A549 (cell line): ENCODE results near the gene HMGN2. TPM values are rescaled to one million over a fixed set of nuclear protein-coding genes. Genes with fewer than 3 reads are reported as not detected.

Source experiments
- ATAC-seq, 2 experiments: fragments of 200-7000 bp in 1 of 2; fragments of >200 bp in 1 of 2; cut with Nextera tagmentation in 1 of 2; cut with Tn5 transposase in 1 of 2; 3 replicates each; pipeline versions ENCODE4 v1.8.0 to v1.9.1; 2018 to 2020; ENCODE audit warnings: mild to moderate bottlenecking in 1 of 2, moderate library complexity in 1 of 2
- CTCF ChIA-PET: fragments of 300-600 bp; sonication (Branson Sonifier 250); formaldehyde crosslinking; extraction: SDS; loops from one replicate; lab custom pipeline; 2021; ENCODE audit warnings: antibody characterized with exemption, inconsistent platforms; lab: Yijun Ruan, JAX
- POLR2A ChIA-PET: fragments of 350-600 bp; formaldehyde crosslinking; extraction: SDS; loops from one replicate; lab custom pipeline; 2021; ENCODE audit warnings: antibody characterized with exemption, inconsistent platforms; lab: Yijun Ruan, JAX
- DNase-seq, 2 experiments: peaks; one replicate each; pipeline versions ENCODE4 v3.0.0 to v3.0.0-alpha.2; 2011 to 2016; ENCODE audit warnings: low read depth in 1 of 2, low spot score in 1 of 2
- FAIRE-seq: peaks from 2 replicates; lab custom pipeline; 2011; peaks lifted over from hg19 to GRCh38; lab: Jason Lieb, UNC
- H3K27ac ChIP-seq, 2 experiments: fragments of >200 bp; sonication (Bioruptor Twin); formaldehyde crosslinking; 3 replicates each; pipeline ENCODE4 v1.5.1; 2016 to 2017
- H3K4me1 ChIP-seq: fragments of >200 bp; sonication (Bioruptor Twin); formaldehyde crosslinking; 3 replicates; pipeline ENCODE4 v1.6.1; 2016
- H3K4me2 ChIP-seq: fragments of >200 bp; sonication (Bioruptor Twin); formaldehyde crosslinking; 3 replicates; pipeline ENCODE4 v1.6.1; 2016
- H3K4me3 ChIP-seq: fragments of >200 bp; sonication (Bioruptor Twin); formaldehyde crosslinking; 3 replicates; pipeline ENCODE4 v1.5.1; 2016
- H3K9me3 ChIP-seq: fragments of >200 bp; sonication (Bioruptor Twin); formaldehyde crosslinking; 3 replicates; pipeline ENCODE4 v1.6.1; 2016
- CBX8 ChIP-seq: fragments of 200-600 bp; sonication (generic); IDR thresholded peaks from 2 replicates; pipeline ENCODE4 v1.6.1; 2016
- CHD2 ChIP-seq: fragments of 150-350 bp; IDR thresholded peaks from 2 replicates; pipeline ENCODE4 v1.6.1; 2014; ENCODE audit warnings: low read length; ENCODE audit not compliant: partially characterized antibody
- E2F6 ChIP-seq: IDR thresholded peaks from 2 replicates; pipeline ENCODE4 v1.6.1; 2012; ENCODE audit warnings: low read depth, borderline replicate concordance
- ELK1 ChIP-seq: fragments of 150-350 bp; IDR thresholded peaks from 2 replicates; pipeline ENCODE4 v1.6.1; 2014; ENCODE audit warnings: low read depth, mild to moderate bottlenecking, low read length
- EP300 ChIP-seq, 2 experiments: fragments of >200 bp; sonication (Bioruptor Twin); formaldehyde crosslinking; IDR thresholded peaks; 2 replicates in 1 of 2; 3 replicates in 1 of 2; pipeline ENCODE4 v1.6.1; 2016 to 2017
- ESRRA ChIP-seq: fragments of 150-350 bp; IDR thresholded peaks from 2 replicates; pipeline ENCODE4 v1.6.1; 2014; ENCODE audit warnings: mild to moderate bottlenecking, low read length, borderline replicate concordance
- FOSL2 ChIP-seq, 2 experiments: fragments of 450-650 bp in 1 of 2; fragments of >200 bp in 1 of 2; sonication (Bioruptor Twin) in 1 of 2; formaldehyde crosslinking; IDR thresholded peaks; 2 replicates each; pipeline versions ENCODE4 v1.5.0 to v1.6.1; 2016 to 2020; ENCODE audit warnings: mild to moderate bottlenecking in 1 of 2, moderate library complexity in 1 of 2
- HDAC2 ChIP-seq: fragments of 200-600 bp; sonication (generic); IDR thresholded peaks from 2 replicates; pipeline ENCODE4 v1.6.1; 2016
- HES2 ChIP-seq: fragments of >200 bp; sonication (Bioruptor Twin); formaldehyde crosslinking; IDR thresholded peaks from 2 replicates; pipeline ENCODE4 v1.6.1; 2016
- HOXA7 ChIP-seq: fragments of 250-450 bp; sonication (Bioruptor Pico); IDR thresholded peaks from 2 replicates; pipeline ENCODE4 v1.5.0; 2020; ENCODE audit warnings: mild to moderate bottlenecking, moderate library complexity
- JUNB ChIP-seq: fragments of >200 bp; sonication (Bioruptor Twin); formaldehyde crosslinking; IDR thresholded peaks from 2 replicates; pipeline ENCODE4 v1.6.1; 2016
- MAFK ChIP-seq: fragments of 450-650 bp; IDR thresholded peaks from 2 replicates; pipeline ENCODE4 v1.6.1; 2014; ENCODE audit not compliant: partially characterized antibody
- NFE2L2 ChIP-seq: fragments of 150-350 bp; conservative IDR thresholded peaks from 2 replicates; pipeline ENCODE4 v1.6.1; 2014; ENCODE audit warnings: low read length
- PBX3 ChIP-seq: IDR thresholded peaks from 2 replicates; pipeline ENCODE4 v1.6.1; 2012
- PHF8 ChIP-seq: fragments of 200-600 bp; sonication (generic); IDR thresholded peaks from 2 replicates; pipeline ENCODE4 v1.6.1; 2016; ENCODE audit warnings: low read depth, mild to moderate bottlenecking, antibody characterized with exemption, moderate library complexity, borderline replicate concordance
- RFX5 ChIP-seq: fragments of 450-650 bp; IDR thresholded peaks from 2 replicates; pipeline ENCODE4 v1.7.1; 2014; ENCODE audit warnings: antibody characterized with exemption, mild to moderate bottlenecking, moderate library complexity
- SMC3 ChIP-seq: fragments of >200 bp; sonication (Bioruptor Twin); formaldehyde crosslinking; IDR thresholded peaks from 3 replicates; pipeline ENCODE4 v1.6.1; 2018; ENCODE audit warnings: inconsistent platforms
- TP53 ChIP-seq: fragments of 250-450 bp; sonication (Bioruptor Pico); IDR thresholded peaks from 2 replicates; pipeline ENCODE4 v1.5.0; 2021; ENCODE audit warnings: mild to moderate bottlenecking, moderate library complexity
- ZFP36 ChIP-seq: fragments of 450-650 bp; IDR thresholded peaks from 2 replicates; pipeline ENCODE4 v1.6.1; 2014; ENCODE audit warnings: borderline replicate concordance; ENCODE audit not compliant: partially characterized antibody
- ZSCAN20 ChIP-seq: fragments of 250-450 bp; sonication (Bioruptor Pico); IDR thresholded peaks from 2 replicates; pipeline ENCODE4 v1.8.0; 2022; ENCODE audit warnings: mild to moderate bottlenecking, moderate library complexity
- WGBS: methylation state at CpG from one replicate; pipeline ENCODE4 v1.1.6; 2017; ENCODE audit errors: missing lambda C conversion rate; 5-methylcytosine and 5-hydroxymethylcytosine counted together
- polyA plus RNA-seq, 4 experiments: library from polyadenylated mRNA; depleted of rRNA in 3 of 4; stranded (reverse); fragments of >200 nt; fragmentation: RNase III in 1 of 4; extraction: RNeasy Plus Mini Kit Qiagen cat#74134 plus additional on column Dnase treatment in 1 of 4; gene quantifications; 2 replicates in 3 of 4; 3 replicates in 1 of 4; pipeline ENCODE4 v1.2.3, GENCODE V29; 2011 to 2017

The HMGN2 gene
- polyA plus RNA-seq, 2 of the 4 experiments (the other 2 are of a cell fraction): 146 to 310 TPM

- Histone ChIP-seq H3K4me3 (no peak overlapping the region), H3K9me3 (no peaks in the 10 kb centered on the region), H3K4me2 (no peak overlapping the region), H3K4me1 (peaks cover 6% of the 10 kb centered on the region; the same call in 1 of the 3 replicates), H3K27ac (no peak overlapping the region)
- ChIA-PET POLR2A (no interaction called here), CTCF (interaction anchor here (1.4 to 5.0 kb wide), 2 partner anchors 14 to 17 kb away, joined by 3 to 18 read pairs; no protein-coding TSS in a partner anchor)
- 75% methylated on average over 2 of the region's 2 CpGs for WGBS
- ATAC-seq (no peak), DNase-seq (no peak)
- TF ChIP-seq HDAC2 (no peak), HES2 (no peak), TP53 (CRISPR knock-in tag) (no peak)
- TF ChIP-seq, all 56 proteins: peak for 0
- no peak for FAIRE-seq
Measured at GRCh38 chr1:26482921-26483320, 10.7 kb downstream of the HMGN2 start.

GRCh38 chr1:26483980-26484379, 11.7 kb downstream of the HMGN2 start:
- FAIRE-seq (no peak), ATAC-seq (no peak)
- H3K9me3 ChIP-seq: no peaks in the 10 kb centered on the region
- no peak overlapping the region for H3K27ac ChIP-seq
- POLR2A ChIA-PET: no interaction called here
- 78% methylated on average over 2 of the region's 2 CpGs for WGBS
- no peak for TF ChIP-seq MAFK
- 0 out of 2 replicates have a peak, but pooled peaks have one; percentile 31 for TF ChIP-seq ZSCAN20 (CRISPR knock-in tag)
- no peak for TF ChIP-seq HES2
- no peak for TF ChIP-seq HOXA7
- TF ChIP-seq, all 56 proteins: peak for 1
- CTCF ChIA-PET: interaction anchor here (0.6 to 1.4 kb wide), 3 partner anchors 13 to 16 kb away, joined by 3 read pairs; no protein-coding TSS in a partner anchor
- no peak overlapping the region for H3K4me3 ChIP-seq
- peaks cover 6% of the 10 kb centered on the region; the same call in 1 of the 3 replicates for H3K4me1 ChIP-seq
- no peak overlapping the region for H3K4me2 ChIP-seq
- DNase-seq: no peak

- 73% methylated on average over 3 of the region's 4 CpGs for WGBS
- H3K4me1 ChIP-seq: peaks cover 6% of the 10 kb centered on the region; the same call in 1 of the 3 replicates
- no peaks in the 10 kb centered on the region for H3K9me3 ChIP-seq
- POLR2A ChIA-PET: interaction anchor here (1.9 kb wide), 1 partner anchor 10 kb away, joined by 6 read pairs; no protein-coding TSS in a partner anchor
- ATAC-seq (no peak), DNase-seq (no peak)
- CTCF ChIA-PET: interaction anchor here (0.8 to 2.5 kb wide), 2 partner anchors 10 to 20 kb away, joined by 3 to 14 read pairs; no protein-coding TSS in a partner anchor
- H3K4me2 ChIP-seq: no peak overlapping the region
- no peak overlapping the region for H3K27ac ChIP-seq
- H3K4me3 ChIP-seq: no peak overlapping the region
- TF ChIP-seq NFE2L2: no peak
- no peak for TF ChIP-seq PHF8
- no peak for TF ChIP-seq PBX3
- TF ChIP-seq RFX5: no peak
- TF ChIP-seq MAFK: no peak
- no peak for TF ChIP-seq CBX8
- TF ChIP-seq E2F6: no peak
- no peak for TF ChIP-seq EP300 (IDR thresholded peaks at IDR 0.05)
- no peak for TF ChIP-seq SMC3
- TF ChIP-seq ESRRA: no peak
- no peak for TF ChIP-seq FOSL2 (IDR thresholded peaks at IDR 0.05)
- TF ChIP-seq FOSL2 (CRISPR knock-in tag; IDR thresholded peaks at IDR 0.05): no peak
- TF ChIP-seq HDAC2: no peak
- no peak for TF ChIP-seq CHD2
- no peak for TF ChIP-seq ELK1
- no peak for TF ChIP-seq TP53 (CRISPR knock-in tag)
- TF ChIP-seq ZFP36: no peak
- TF ChIP-seq HOXA7: no peak
- no peak for TF ChIP-seq JUNB
- TF ChIP-seq, all 56 proteins: peak for 0
- FAIRE-seq: no peak
Measured at GRCh38 chr1:26490155-26490554, 17.9 kb downstream of the HMGN2 start.
